Mononuclear cell (primary cell): ENCODE data around the gene KIF26A. TPM values are rescaled to one million over a fixed set of nuclear protein-coding genes. Genes with fewer than 3 reads are reported as not detected.

Source experiments
- H3K27me3 ChIP-seq: 2 replicates; pipeline ENCODE4 v1.6.0; 2011; ENCODE audit warnings: low read length, control low read depth; ENCODE audit not compliant: insufficient read depth
- H3K4me1 ChIP-seq: 2 replicates; pipeline ENCODE4 v1.5.1; 2011; ENCODE audit warnings: mild to moderate bottlenecking, low read length, control low read depth; ENCODE audit not compliant: insufficient read depth
- H3K4me3 ChIP-seq: 2 replicates; pipeline ENCODE4 v1.5.1; 2011; ENCODE audit warnings: mild to moderate bottlenecking, low read length, moderate library complexity
- H3K9me3 ChIP-seq: 2 replicates; pipeline ENCODE4 v1.5.1; 2011; ENCODE audit warnings: low read depth, mild to moderate bottlenecking, control low read depth, low read length
- total RNA-seq: library from RNA; depleted of rRNA; stranded (reverse); fragments of >200 nt; gene quantifications from one replicate; pipeline ENCODE4 v1.2.3, GENCODE V29; 2012

The KIF26A gene
- total RNA-seq, 1 donor = not detected

DNA sequence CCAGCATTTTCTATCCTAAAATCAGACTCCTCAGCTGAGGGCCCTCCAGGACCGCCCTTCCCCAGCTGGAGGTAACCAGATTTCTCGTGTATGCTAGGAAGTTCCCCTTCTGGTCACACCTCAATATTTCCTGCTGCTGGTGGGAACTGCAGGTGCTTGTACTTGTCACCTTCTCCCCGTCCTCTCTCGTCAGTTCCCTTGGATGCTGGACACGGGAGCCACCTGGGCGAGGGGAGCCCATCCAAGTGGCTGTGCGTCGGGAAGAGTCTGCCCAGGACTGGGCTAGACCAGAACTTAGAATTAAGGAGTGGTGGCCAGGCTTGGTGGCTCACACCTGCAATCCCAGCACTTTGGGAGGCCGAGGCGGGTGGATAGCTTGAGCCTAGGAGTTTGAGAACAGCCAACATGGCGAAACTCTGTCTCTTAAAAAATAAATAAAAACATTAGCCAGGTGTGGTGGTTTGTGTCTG lies 23.2 kb upstream of the KIF26A start:
- H3K4me1 ChIP-seq = no peaks in the 10 kb centered on the region
- peaks cover 9% of the 10 kb centered on the region for H3K27me3 ChIP-seq
- no peaks in the 10 kb centered on the region for H3K9me3 ChIP-seq
- H3K4me3 ChIP-seq = no peak overlapping the region

DNA sequence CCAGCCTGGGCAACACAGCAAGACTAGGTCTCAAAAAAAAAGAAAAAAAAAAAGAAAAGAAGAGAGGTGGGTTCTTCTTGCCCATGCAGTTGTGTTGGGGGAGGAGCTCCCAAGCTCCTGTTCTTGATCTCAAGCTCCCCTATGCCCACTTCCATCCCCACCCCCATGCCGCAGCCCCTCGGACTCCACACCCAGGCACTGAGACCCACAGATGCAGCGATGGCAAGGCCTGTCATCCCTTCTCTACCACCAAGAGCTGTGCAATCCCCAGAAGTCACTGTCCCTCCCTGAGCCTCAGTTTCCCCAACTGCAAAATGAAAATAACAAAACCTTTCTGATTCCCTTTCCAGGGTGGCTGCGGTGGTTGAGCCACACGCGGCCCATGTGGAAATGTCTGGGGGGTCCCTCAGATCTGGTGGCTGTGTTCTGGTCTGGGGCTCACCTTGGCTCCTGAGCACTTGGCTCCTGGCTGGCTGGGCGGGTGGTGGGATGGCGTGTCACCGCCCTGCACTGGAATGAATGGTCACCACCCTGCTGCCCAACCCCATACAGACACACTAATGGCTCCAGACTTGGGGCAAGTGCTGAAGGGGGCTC lies 22.6 kb upstream of the KIF26A start:
- Histone ChIP-seq H3K27me3 (peaks cover 9% of the 10 kb centered on the region), H3K4me1 (no peaks in the 10 kb centered on the region), H3K9me3 (no peaks in the 10 kb centered on the region), H3K4me3 (no peak overlapping the region)

DNA sequence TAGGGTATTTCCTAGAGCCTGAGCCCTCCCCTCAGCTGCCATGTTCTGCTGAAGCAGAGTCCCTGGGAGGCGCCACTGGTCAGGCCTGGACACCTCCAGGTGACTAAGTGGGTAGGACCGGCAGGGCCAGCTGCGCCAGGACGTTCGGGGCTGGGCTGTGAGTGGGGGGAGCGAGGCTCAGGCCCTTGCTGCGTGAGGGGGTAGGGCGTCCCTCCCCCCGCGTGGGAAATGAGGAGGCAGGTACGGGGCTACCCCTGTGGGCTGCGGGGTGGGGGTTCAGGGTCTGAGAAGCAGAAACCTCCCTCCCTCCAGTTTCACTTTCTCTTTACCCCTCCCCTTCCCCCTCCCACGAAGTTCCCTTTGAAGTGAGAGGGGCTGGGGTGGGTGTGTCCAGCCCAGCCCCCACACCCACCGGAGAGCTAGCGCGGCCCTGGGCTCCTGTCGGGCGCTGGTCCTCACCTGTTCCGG lies 22.1 kb upstream of the KIF26A start:
- H3K4me1 ChIP-seq = no peaks in the 10 kb centered on the region
- H3K9me3 ChIP-seq = no peaks in the 10 kb centered on the region
- peaks cover 9% of the 10 kb centered on the region for H3K27me3 ChIP-seq
- H3K4me3 ChIP-seq = no peak overlapping the region

DNA sequence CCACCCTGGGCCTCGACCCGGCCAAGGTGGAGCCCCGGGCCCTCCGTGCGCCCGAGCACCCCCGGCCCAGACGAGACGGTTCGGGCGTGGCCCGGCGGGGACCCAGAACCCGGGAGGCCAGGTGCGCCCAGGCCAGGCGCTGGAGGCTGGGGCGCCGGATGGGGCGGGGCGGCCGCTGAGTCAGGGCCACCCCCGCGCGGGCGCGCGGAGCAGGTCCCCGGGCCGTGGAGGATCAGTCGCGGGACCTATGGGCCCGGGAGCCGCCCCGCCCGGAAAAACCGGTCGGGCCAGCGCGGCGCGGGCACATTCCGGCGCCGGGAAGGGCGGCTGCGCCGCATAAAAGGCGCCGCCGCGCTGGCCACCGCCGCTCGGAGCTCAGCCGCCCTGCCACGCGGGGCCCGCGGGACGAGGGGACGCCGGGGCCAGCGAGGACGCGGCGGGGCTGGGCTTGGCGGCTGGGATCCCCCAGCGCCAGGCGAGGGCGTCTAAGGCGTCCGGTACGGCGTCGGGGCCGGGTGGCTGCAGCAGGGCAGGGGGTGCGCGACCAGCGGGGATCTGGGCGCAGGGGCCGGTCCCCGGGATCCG lies 21.5 kb upstream of the KIF26A start:
- H3K9me3 ChIP-seq = no peaks in the 10 kb centered on the region
- no peak overlapping the region for H3K4me3 ChIP-seq
- peaks cover 9% of the 10 kb centered on the region for H3K27me3 ChIP-seq
- H3K4me1 ChIP-seq = no peaks in the 10 kb centered on the region

DNA sequence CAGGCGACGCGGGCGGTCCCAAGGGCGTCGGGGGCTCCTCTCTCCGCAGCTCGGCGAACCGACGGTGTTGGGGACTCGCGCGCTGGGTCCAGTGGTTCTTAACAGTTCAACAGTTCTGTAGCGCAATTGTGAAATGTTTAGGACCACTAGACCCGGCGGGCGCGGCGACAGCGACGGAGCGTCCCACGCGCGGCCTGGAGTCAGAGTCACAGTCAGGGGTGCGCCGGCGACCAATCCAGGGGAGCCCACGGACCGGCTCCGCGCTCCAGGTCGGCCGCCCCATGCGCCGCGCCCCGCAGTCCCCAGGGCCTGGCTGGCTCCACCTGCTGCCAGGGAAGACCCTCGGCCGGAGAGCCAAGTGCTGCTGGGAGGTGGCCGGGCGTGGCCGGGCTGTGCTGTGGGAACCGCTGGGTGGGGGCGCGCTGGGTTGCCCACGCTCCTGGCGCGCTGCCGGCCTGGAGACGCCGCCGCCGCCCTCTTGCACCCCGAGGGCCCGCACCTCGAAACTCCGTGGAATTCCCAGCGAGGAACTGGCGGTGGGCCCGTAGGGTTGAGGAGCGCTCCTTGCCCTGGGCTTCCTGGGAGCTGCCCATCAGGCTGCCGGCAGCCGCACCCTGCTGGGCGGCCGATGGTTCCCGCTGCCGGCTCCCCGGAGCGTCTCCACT lies 20.9 kb upstream of the KIF26A start:
- H3K4me1 ChIP-seq = no peaks in the 10 kb centered on the region
- peaks cover 9% of the 10 kb centered on the region for H3K27me3 ChIP-seq
- H3K9me3 ChIP-seq = no peaks in the 10 kb centered on the region
- H3K4me3 ChIP-seq = no peak overlapping the region

DNA sequence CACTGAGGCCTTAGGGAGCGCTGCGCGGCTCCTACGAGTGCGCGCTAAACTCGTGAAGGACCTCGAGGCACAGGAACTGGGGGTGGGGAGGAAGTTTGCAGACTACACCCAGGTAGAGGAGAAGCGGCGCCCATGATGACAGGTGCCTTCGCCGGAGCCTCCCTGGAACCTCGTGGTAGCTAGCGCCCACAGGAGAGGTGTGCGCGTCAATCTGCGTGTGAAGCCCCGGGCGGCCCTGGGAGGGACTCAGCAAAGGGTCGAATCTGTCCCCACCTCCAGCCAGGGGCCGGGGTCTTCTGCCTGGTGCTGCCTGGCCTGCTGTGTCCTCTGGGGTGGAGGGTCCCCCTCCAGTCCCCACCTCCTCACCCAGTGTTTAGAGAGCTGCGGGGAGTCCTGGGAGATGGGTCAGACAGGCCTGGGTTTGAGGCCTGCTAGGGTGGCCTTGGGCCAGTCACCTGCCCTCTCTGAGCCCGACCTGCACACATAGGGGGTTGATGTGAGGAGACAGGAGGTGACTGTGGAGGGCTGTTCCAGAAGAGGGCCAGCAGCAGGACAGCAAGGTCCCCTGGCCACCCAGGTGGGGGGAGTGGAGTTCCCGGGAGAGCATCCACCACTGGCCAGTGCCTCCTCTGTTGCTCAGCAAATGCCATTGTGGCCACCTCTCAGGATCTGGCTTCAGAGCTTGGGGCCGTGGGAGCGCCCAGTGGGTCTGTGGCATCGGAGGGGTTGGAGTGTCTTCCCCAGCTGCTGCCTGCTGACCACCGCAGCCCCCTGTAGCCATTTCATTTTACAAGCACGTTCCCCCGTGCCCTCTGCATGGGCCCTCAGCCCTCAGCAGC lies 20.2 kb upstream of the KIF26A start:
- Histone ChIP-seq H3K4me3 (no peak overlapping the region), H3K9me3 (no peaks in the 10 kb centered on the region), H3K27me3 (peaks cover 9% of the 10 kb centered on the region), H3K4me1 (no peaks in the 10 kb centered on the region)

DNA sequence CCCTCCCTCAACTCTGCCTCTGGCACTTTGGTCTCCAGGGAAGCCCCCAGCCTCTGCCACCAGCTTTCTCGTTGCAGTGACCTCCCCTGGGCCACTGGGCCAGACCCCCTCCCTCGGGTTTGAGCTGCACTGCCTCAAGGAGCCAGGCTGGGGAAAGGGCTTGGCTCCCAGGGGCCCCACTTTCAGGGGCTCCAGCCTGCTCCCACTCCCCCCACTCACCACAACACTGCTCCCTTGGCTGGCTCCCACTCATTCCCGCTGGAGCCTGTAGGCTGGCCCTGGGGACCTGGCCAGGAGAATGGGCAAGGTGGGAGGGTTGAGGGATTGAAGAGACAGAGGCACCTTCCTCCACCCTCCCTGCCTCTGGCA lies 19.3 kb upstream of the KIF26A start:
- Histone ChIP-seq H3K4me3 (no peak overlapping the region), H3K27me3 (peaks cover 9% of the 10 kb centered on the region), H3K4me1 (no peaks in the 10 kb centered on the region), H3K9me3 (peaks cover 4% of the 10 kb centered on the region)

DNA sequence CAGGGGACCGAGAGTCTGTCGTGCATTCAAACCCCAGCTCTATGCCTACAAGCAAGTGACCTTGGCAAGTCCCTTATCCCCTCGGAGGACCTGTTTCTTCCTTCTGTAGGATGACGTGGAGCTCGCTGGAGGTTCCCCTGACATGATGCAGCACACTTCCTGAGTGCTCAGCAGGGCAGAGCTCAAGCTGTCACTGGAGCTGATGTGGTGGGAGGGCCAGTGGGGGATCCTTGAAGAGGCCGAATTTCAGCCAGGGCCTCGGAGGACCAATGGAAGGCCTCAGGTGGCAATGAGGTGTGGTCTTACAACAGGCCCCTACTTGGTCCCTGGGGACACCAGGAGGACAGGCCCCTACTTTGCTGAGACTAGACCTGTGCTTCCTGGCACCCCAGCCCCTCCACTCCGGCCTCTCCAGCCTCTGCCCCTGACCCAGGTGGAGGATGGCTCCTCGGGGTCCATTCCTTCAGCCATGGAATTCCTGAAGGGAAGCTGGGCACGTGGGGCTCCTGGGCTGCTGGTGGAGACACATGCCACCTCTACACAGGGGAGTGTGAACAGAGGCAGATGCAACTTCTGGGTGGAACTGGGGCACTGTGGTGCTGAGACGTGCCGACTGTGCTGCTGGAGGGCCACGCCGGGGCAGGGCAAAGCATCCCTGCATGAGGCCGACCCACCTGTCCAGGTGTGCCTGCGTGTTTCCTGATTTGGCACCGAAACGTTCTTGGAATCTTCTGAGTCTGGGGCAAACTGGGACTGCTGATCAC lies 18.7 kb upstream of the KIF26A start:
- H3K4me1 ChIP-seq = no peaks in the 10 kb centered on the region
- peaks cover 5% of the 10 kb centered on the region for H3K9me3 ChIP-seq
- no peak overlapping the region for H3K4me3 ChIP-seq
- peaks cover 9% of the 10 kb centered on the region for H3K27me3 ChIP-seq

DNA sequence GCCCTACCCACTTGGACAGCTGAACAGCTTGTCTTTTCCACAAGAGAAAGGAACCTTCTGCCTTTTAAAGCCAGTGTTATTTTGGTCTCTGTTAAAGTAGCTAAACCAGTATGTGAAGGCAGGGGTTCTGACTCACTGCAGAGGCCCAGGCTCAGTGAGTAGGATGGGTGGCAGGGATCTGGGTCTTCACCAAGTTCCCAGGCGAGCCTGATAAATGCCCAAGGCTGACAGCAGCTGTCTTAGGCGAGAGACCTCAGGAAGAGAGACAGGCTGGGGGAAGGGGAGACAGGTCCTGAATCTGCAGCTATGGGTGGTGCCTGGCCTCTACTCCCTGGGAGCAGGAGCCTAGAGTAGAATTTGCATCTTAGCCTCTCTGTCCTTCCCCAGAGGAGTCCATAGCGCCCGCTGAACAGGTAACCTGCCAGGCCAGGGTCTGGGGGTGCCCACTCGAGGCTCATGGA lies 18.1 kb upstream of the KIF26A start:
- H3K4me1 ChIP-seq = no peaks in the 10 kb centered on the region
- H3K9me3 ChIP-seq = peaks cover 5% of the 10 kb centered on the region
- peaks cover 9% of the 10 kb centered on the region for H3K27me3 ChIP-seq
- no peak overlapping the region for H3K4me3 ChIP-seq

DNA sequence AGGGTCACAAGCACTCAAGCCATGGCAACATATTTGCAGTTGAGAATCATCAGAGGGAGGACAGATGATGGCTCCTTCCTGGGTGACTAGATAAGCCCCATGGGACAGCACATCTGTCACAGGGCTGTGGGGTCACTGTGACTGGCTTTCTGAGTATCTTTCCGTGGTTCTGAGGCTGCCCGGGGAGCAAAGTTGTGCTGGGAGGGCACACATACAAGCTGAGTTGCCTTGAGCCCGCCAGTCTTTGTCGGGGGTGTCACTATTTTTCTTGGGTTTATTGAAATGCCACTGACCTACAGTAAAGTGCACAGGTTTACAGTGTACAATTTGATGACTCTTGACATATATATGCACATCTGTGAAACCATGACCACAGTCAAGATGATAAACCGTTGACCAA lies 17.2 kb upstream of the KIF26A start:
- Histone ChIP-seq H3K9me3 (peaks cover 5% of the 10 kb centered on the region), H3K4me1 (no peaks in the 10 kb centered on the region), H3K27me3 (peaks cover 4% of the 10 kb centered on the region), H3K4me3 (no peak overlapping the region)

DNA sequence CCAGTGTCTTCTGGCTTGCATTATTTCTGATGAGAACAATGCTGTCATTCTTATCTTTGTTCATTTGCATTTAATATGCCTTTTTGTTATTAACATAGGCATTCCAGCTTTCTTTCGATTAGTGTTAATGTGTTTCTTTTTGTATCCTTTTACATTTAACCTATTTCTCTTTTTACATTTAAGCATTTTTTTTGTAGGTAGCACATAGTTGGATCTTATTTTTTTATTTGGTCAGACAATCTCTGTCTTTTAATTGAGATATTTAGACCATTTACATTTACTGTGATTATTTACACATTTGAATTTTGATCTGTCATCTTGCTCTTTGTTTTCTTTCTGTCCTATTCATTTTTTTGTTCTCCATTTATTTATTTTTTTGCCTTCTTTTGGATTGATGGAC lies 14.5 kb upstream of the KIF26A start:
- no peak overlapping the region for H3K4me3 ChIP-seq
- H3K27me3 ChIP-seq = no peaks in the 10 kb centered on the region

DNA sequence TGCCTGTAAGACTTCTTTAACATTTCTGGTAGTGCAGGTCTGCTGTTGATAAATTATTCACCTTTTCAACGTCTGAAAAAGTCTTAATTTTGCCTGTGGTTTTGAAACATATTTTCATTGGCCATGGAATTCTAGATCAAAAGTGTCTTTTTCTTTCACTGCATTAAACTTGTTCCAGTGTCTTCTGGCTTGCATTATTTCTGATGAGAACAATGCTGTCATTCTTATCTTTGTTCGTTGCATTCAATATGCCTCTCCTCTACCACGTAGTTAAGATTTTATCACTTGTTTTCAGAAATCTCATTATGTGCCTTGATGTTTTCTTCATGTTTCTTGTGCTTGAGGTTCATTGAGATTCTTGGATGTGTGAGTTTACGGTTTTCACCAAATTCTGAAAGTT lies 13.4 kb upstream of the KIF26A start:
- no peaks in the 10 kb centered on the region for H3K4me1 ChIP-seq
- no peak overlapping the region for H3K4me3 ChIP-seq
- peaks cover 12% of the 10 kb centered on the region for H3K9me3 ChIP-seq
- H3K27me3 ChIP-seq = peaks cover 2% of the 10 kb centered on the region

More for the DNA sequence above, 14.5 kb upstream of the KIF26A start:
- Histone ChIP-seq H3K9me3 (peaks cover 5% of the 10 kb centered on the region), H3K4me1 (no peaks in the 10 kb centered on the region)

DNA sequence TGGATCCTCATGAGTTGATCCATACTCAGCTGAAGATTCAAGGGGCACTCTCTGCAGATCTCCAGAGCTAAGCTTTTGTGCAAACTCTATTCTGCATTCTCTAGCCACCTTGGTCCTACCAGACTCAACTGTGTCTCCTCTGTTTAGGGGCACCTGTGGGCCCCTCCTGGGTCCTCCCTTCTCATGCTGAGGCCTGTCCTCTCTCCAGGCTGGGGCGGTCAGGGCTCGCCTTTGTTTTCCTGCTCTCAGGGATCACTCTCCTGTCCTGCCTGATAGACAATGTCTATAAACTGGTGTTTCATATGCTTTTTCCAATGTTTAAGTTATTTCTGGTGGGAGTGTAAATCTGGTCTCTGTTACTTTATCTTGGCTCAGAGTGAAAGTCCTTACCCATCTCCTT lies 11.6 kb upstream of the KIF26A start:
- H3K4me3 ChIP-seq = no peak overlapping the region
- H3K9me3 ChIP-seq = peaks cover 13% of the 10 kb centered on the region
- H3K27me3 ChIP-seq = peaks cover 4% of the 10 kb centered on the region
- H3K4me1 ChIP-seq = no peaks in the 10 kb centered on the region

DNA sequence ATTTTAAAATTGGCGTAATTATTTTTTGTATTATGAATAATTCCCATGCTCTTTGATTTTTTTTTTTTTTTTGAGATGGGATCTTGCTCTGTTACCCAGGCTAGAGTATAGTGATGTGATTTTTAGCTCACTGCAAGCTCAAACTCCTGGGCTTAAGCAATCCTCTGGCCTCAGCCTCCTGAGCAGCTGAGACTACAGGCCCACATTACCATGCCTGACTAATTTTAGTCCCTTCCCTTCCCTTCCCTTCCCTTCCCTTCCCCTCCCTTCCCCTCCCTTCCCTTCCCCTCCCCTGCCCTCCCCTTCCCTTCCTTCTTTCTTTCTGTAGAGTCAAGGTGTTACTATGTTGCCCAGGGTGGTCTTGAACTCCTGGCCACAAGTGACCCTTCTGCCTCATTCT lies 9.4 kb upstream of the KIF26A start:
- Histone ChIP-seq H3K27me3 (peaks cover 4% of the 10 kb centered on the region), H3K4me1 (no peaks in the 10 kb centered on the region), H3K9me3 (peaks cover 10% of the 10 kb centered on the region), H3K4me3 (no peak overlapping the region)
